Measurements from ENCODE around the gene HECW1. TPM values are rescaled to one million over a fixed set of nuclear protein-coding genes. Genes with fewer than 3 reads are reported as not detected.
A peak's percentile ranks its signal among the peaks of the same experiment; 100 is the strongest.

HECW1 gene
- total and polyA plus RNA-seq, 2 experiments from 2014 or later = 11.0 to 21.8 TPM

GRCh38 chr7:43390576-43390975 lies 278.1 kb downstream of the HECW1 start:
- Mint-ChIP-seq H3K4me1 (peaks cover 28% of the 10 kb centered on the region), H3K36me3 (ENCODE audit: low read depth) (peaks cover 14% of the 10 kb centered on the region), H3K27ac (no peak overlapping the region), H3K4me3 (no peak overlapping the region), H3K9me3 (peaks cover 19% of the 10 kb centered on the region), H3K27me3 (ENCODE audit: insufficient read depth, low read depth, poor library complexity) (peaks cover 6% of the 10 kb centered on the region)
- Histone ChIP-seq H3F3A (replicated peaks; ENCODE audit: low read depth) (no peaks in the 10 kb centered on the region), H3K9me2 (ENCODE audit: insufficient read depth) (no peaks in the 10 kb centered on the region), H3K27ac (ENCODE audit: low read depth) (no peak overlapping the region), H3K36me3 (ENCODE audit: insufficient read depth) (no peaks in the 10 kb centered on the region), H3K4me1 (ENCODE audit: insufficient read depth) (peaks cover 24% of the 10 kb centered on the region), H3K79me2 (replicated peaks; ENCODE audit: insufficient read depth) (no peaks in the 10 kb centered on the region), H2AFZ (no peak overlapping the region), H3K27me3 (ENCODE audit: insufficient read depth) (no peaks in the 10 kb centered on the region), H3K4me2 (no peak overlapping the region), H4K20me1 (replicated peaks; ENCODE audit: insufficient read depth) (no peaks in the 10 kb centered on the region), H3K4me3 (no peak overlapping the region)
- ATAC-seq (no peak), DNase-seq (ENCODE audit: low spot score) (no peak)
- TF ChIP-seq REST (IDR thresholded peaks at IDR 0.05; ENCODE audit: unreplicated experiment) (no peak), JUNB (IDR thresholded peaks at IDR 0.05; ENCODE audit: unreplicated experiment) (no peak)

- H3K4me2 ChIP-seq = no peak overlapping the region
- no peak overlapping the region for H3K27ac ChIP-seq (ENCODE audit: low read depth)
- H2AFZ ChIP-seq = no peak overlapping the region
- H3K9me2 ChIP-seq (ENCODE audit: insufficient read depth) = no peaks in the 10 kb centered on the region
- Mint-ChIP-seq H3K27ac (no peak overlapping the region), H3K27me3 (ENCODE audit: insufficient read depth, low read depth, poor library complexity) (peaks cover 6% of the 10 kb centered on the region), H3K4me3 (no peak overlapping the region), H3K36me3 (ENCODE audit: low read depth) (peaks cover 6% of the 10 kb centered on the region), H3K9me3 (peaks cover 11% of the 10 kb centered on the region; the same call in 2 of the 3 replicates), H3K4me1 (peaks cover 36% of the 10 kb centered on the region)
- no peaks in the 10 kb centered on the region for H3K79me2 ChIP-seq (replicated peaks; ENCODE audit: insufficient read depth)
- H3K27me3 ChIP-seq (ENCODE audit: insufficient read depth) = no peaks in the 10 kb centered on the region
- no peaks in the 10 kb centered on the region for H4K20me1 ChIP-seq (replicated peaks; ENCODE audit: insufficient read depth)
- peaks cover 30% of the 10 kb centered on the region for H3K4me1 ChIP-seq (ENCODE audit: insufficient read depth)
- H3K36me3 ChIP-seq (ENCODE audit: insufficient read depth) = no peaks in the 10 kb centered on the region
- no peak for TF ChIP-seq REST (IDR thresholded peaks at IDR 0.05; ENCODE audit: unreplicated experiment)
- no peak for TF ChIP-seq NANOG (IDR thresholded peaks at IDR 0.05; ENCODE audit: borderline replicate concordance)
- TF ChIP-seq ZNF114 (CRISPR knock-in tag; IDR thresholded peaks at IDR 0.05) = no peak
- no peak for TF ChIP-seq CREB1 (CRISPR knock-in tag; IDR thresholded peaks at IDR 0.05; ENCODE audit: low read depth)
- TF ChIP-seq EZH2phosphoT487 (IDR thresholded peaks at IDR 0.05; ENCODE audit: unreplicated experiment) = no peak
- no peak for TF ChIP-seq ETS1 (IDR thresholded peaks at IDR 0.05)
- peak; percentile 39 to 58 for TF ChIP-seq CTCF (conservative IDR thresholded peaks at IDR 0.05; ENCODE audit: low read depth in 2 of 2)
- DNase-seq (ENCODE audit: low spot score) (peak; percentile 56), ATAC-seq (peak; percentile 71)
- no peak overlapping the region for H3K4me3 ChIP-seq
- H3F3A ChIP-seq (replicated peaks; ENCODE audit: low read depth) = no peaks in the 10 kb centered on the region
Observed at GRCh38 chr7:43391518-43391917, 279.1 kb downstream of the HECW1 start.
